Endothelial cell (in vitro differentiated cells): ENCODE results near the gene GNG8. TPM values are rescaled to one million over a fixed set of nuclear protein-coding genes. Genes with fewer than 3 reads are reported as not detected.

Experiments used
- DNase-seq: peaks from one replicate; pipeline ENCODE4 v3.0.0; 2021; ENCODE audit warnings: low spot score
- H3K27ac Mint-ChIP-seq: one replicate; pipeline ENCODE4 v1.8.0; 2021; ENCODE audit warnings: mixed read lengths, inconsistent platforms; ENCODE audit not compliant: unreplicated experiment
- H3K27me3 Mint-ChIP-seq: one replicate; pipeline ENCODE4 v1.8.0; 2021; ENCODE audit warnings: mild to moderate bottlenecking, moderate library complexity, mixed read lengths, inconsistent platforms; ENCODE audit not compliant: unreplicated experiment
- H3K36me3 Mint-ChIP-seq: one replicate; pipeline ENCODE4 v1.8.0; 2021; ENCODE audit warnings: mild to moderate bottlenecking, low read depth, mixed read lengths, inconsistent platforms; ENCODE audit not compliant: unreplicated experiment
- H3K4me1 Mint-ChIP-seq: one replicate; pipeline ENCODE4 v1.8.0; 2021; ENCODE audit warnings: mild to moderate bottlenecking, mixed read lengths, inconsistent platforms; ENCODE audit not compliant: unreplicated experiment
- H3K4me3 Mint-ChIP-seq: one replicate; pipeline ENCODE4 v1.8.0; 2021; ENCODE audit warnings: mild to moderate bottlenecking, mixed read lengths, inconsistent platforms; ENCODE audit not compliant: unreplicated experiment
- H3K9me3 Mint-ChIP-seq: one replicate; pipeline ENCODE4 v1.8.0; 2021; ENCODE audit warnings: mixed read lengths, inconsistent platforms; ENCODE audit not compliant: unreplicated experiment
- CTCF ChIP-seq: fragments of 200-600 bp; sonication (generic); IDR thresholded peaks from one replicate; pipeline ENCODE4 v1.5.0; 2021; ENCODE audit warnings: antibody characterized with exemption; ENCODE audit not compliant: unreplicated experiment
- total RNA-seq: library from RNA; stranded (reverse); fragmentation: NEBNext Ultra II Directional; extraction: Animal tissue kit (Norgen Biotek cat#: 25700); gene quantifications from one replicate; pipeline ENCODE4 v1.2.1, GENCODE V29; 2021; ENCODE audit not compliant: unreplicated experiment

GNG8 gene
- total RNA-seq, 1 donor from 2014 or later: not detected

GRCh38 chr19:46634656-46635218 lies 1.3 kb downstream of the GNG8 start:
- peaks cover 8% of the 10 kb centered on the region for H3K4me1 Mint-ChIP-seq
- peaks cover 9% of the 10 kb centered on the region for H3K27me3 Mint-ChIP-seq
- TF ChIP-seq CTCF: no peak
- H3K27ac Mint-ChIP-seq: no peak overlapping the region
- no peak overlapping the region for H3K4me3 Mint-ChIP-seq
- no peak for DNase-seq
- no peaks in the 10 kb centered on the region for H3K9me3 Mint-ChIP-seq
- H3K36me3 Mint-ChIP-seq: peaks cover 4% of the 10 kb centered on the region

GRCh38 chr19:46634045-46634655 lies 1.9 kb downstream of the GNG8 start:
- no peak for TF ChIP-seq CTCF
- no peaks in the 10 kb centered on the region for H3K9me3 Mint-ChIP-seq
- peaks cover 4% of the 10 kb centered on the region for H3K36me3 Mint-ChIP-seq
- H3K4me1 Mint-ChIP-seq: peaks cover 9% of the 10 kb centered on the region
- peaks cover 9% of the 10 kb centered on the region for H3K27me3 Mint-ChIP-seq
- no peak overlapping the region for H3K27ac Mint-ChIP-seq
- DNase-seq: peak; percentile 85
- H3K4me3 Mint-ChIP-seq: peak overlapping the region; percentile 81

DNA sequence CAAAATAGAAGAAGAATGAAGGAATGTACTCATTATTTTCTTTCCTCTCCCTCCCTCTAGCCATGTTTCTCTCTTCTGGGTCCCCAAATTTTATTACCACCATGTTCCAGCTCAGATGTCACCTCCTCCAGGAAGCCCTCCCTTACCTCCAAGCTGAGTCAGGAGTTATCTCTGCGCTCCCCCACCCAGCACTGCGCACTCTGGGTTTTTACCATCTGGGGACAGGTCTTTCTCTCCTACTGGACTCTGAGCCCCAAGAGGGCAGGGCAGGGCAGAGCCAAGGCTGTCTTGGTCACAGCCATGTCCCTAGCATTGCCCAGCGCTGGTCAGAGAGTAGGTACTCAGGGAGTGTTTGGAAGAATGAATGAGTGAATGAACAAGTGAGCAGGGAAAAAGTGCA lies 2.9 kb downstream of the GNG8 start:
- H3K4me3 Mint-ChIP-seq: no peak overlapping the region

GRCh38 chr19:46631481-46631880 lies 4.5 kb downstream of the GNG8 start:
- no peaks in the 10 kb centered on the region for H3K9me3 Mint-ChIP-seq
- no peak overlapping the region for H3K27ac Mint-ChIP-seq
- H3K36me3 Mint-ChIP-seq: peaks cover 4% of the 10 kb centered on the region
- H3K27me3 Mint-ChIP-seq: peaks cover 11% of the 10 kb centered on the region
- peaks cover 9% of the 10 kb centered on the region for H3K4me1 Mint-ChIP-seq
- DNase-seq: no peak
- no peak for TF ChIP-seq CTCF
- H3K4me3 Mint-ChIP-seq: no peak overlapping the region

More for the DNA sequence above, 2.9 kb downstream of the GNG8 start:
- Mint-ChIP-seq H3K27me3 (peaks cover 9% of the 10 kb centered on the region), H3K36me3 (peaks cover 4% of the 10 kb centered on the region), H3K9me3 (no peaks in the 10 kb centered on the region), H3K27ac (peak overlapping the region; percentile 30), H3K4me1 (peaks cover 9% of the 10 kb centered on the region)
- no peak for TF ChIP-seq CTCF
- no peak for DNase-seq

GRCh38 chr19:46630586-46631205 lies 5.3 kb downstream of the GNG8 start:
- no peak for TF ChIP-seq CTCF
- Mint-ChIP-seq H3K27ac (no peak overlapping the region), H3K9me3 (no peaks in the 10 kb centered on the region), H3K36me3 (peaks cover 4% of the 10 kb centered on the region), H3K4me1 (peaks cover 9% of the 10 kb centered on the region), H3K27me3 (peaks cover 8% of the 10 kb centered on the region), H3K4me3 (no peak overlapping the region)
- no peak for DNase-seq
